H1 (cell line): ENCODE results near the gene RNASE1. TPM values are rescaled to one million over a fixed set of nuclear protein-coding genes. Genes with fewer than 3 reads are reported as not detected.

Source experiments
- CTCF ChIA-PET: fragments of 300-600 bp; sonication (Branson Sonifier 250); formaldehyde crosslinking; loops from one replicate; lab custom pipeline; 2021; ENCODE audit not compliant: partially characterized antibody; lab: Charles Lee
- POLR2A ChIA-PET: fragments of 300-600 bp; sonication (Branson Sonifier 250); formaldehyde crosslinking; loops from one replicate; lab custom pipeline; 2021; ENCODE audit warnings: inconsistent platforms; ENCODE audit not compliant: partially characterized antibody; lab: Charles Lee
- DNase-seq, 2 experiments: peaks; one replicate each; pipeline versions ENCODE4 v3.0.0 to v3.0.0-alpha.2; 2010 to 2022; ENCODE audit warnings: low spot score in 2 of 2, low read depth in 1 of 2, mixed read lengths in 1 of 2
- FAIRE-seq: peaks from 2 replicates; lab custom pipeline; 2011; peaks lifted over from hg19 to GRCh38; lab: Jason Lieb, UNC
- H2AFZ ChIP-seq: 2 replicates; pipeline ENCODE4 v1.8.1; 2012; ENCODE audit warnings: low read length, inconsistent platforms
- H2AK5ac ChIP-seq: 2 replicates; pipeline ENCODE4 v1.6.1; 2013; ENCODE audit warnings: low read depth, low read length
- H2BK120ac ChIP-seq: replicated peaks from 2 replicates; pipeline ENCODE3; 2013; ENCODE audit warnings: low read depth, low read length, inconsistent platforms
- H2BK12ac ChIP-seq: 2 replicates; pipeline ENCODE4 v1.6.1; 2013; ENCODE audit warnings: low read depth, low read length
- H2BK15ac ChIP-seq: 2 replicates; pipeline ENCODE4 v1.6.1; 2013; ENCODE audit warnings: low read length
- H2BK20ac ChIP-seq: 2 replicates; pipeline ENCODE4 v1.6.1; 2013; ENCODE audit warnings: low read length
- H2BK5ac ChIP-seq: 2 replicates; pipeline ENCODE4 v1.6.1; 2013; ENCODE audit warnings: low read depth, low read length
- H3K14ac ChIP-seq: 2 replicates; pipeline ENCODE4 v1.6.1; 2013; ENCODE audit warnings: inconsistent platforms; ENCODE audit not compliant: insufficient read length
- H3K18ac ChIP-seq: 2 replicates; pipeline ENCODE4 v1.6.1; 2013; ENCODE audit warnings: low read length; ENCODE audit errors: extremely low read depth
- H3K23ac ChIP-seq: 2 replicates; pipeline ENCODE4 v1.6.1; 2013; ENCODE audit warnings: inconsistent platforms; ENCODE audit not compliant: insufficient read length
- H3K23me2 ChIP-seq: 2 replicates; pipeline ENCODE4 v1.6.1; 2013; ENCODE audit warnings: low read depth, low read length
- H3K27ac ChIP-seq: 2 replicates; pipeline ENCODE4 v1.6.1; 2011; ENCODE audit warnings: low read depth, low read length, inconsistent platforms
- H3K27me3 ChIP-seq, 4 experiments: replicated peaks in 1 of 4; 1 replicate in 1 of 4; 2 replicates in 3 of 4; pipeline versions ENCODE4 v1.6.1 to v1.8.1; 2011 to 2013; ENCODE audit warnings: low read length in 3 of 4, mild to moderate bottlenecking in 3 of 4, inconsistent platforms in 2 of 4, mixed read lengths in 2 of 4, moderate library complexity in 1 of 4; ENCODE audit not compliant: control insufficient read depth in 3 of 4, insufficient read depth in 3 of 4; ENCODE audit errors: extremely low read depth in 1 of 4
- H3K36me3 ChIP-seq, 4 experiments: 2 replicates each; pipeline versions ENCODE4 v1.6.1 to v1.8.1; 2011 to 2013; ENCODE audit warnings: mild to moderate bottlenecking in 4 of 4, low read length in 3 of 4, moderate library complexity in 2 of 4, control low read depth in 1 of 4, inconsistent platforms in 1 of 4; ENCODE audit not compliant: insufficient read depth in 4 of 4, control insufficient read depth in 2 of 4
- H3K4ac ChIP-seq: replicated peaks from 2 replicates; pipeline ENCODE3; 2013; ENCODE audit warnings: low read length, low read depth, mixed read lengths, inconsistent platforms; ENCODE audit not compliant: insufficient read length
- H3K4me1 ChIP-seq, 4 experiments: replicated peaks in 1 of 4; 1 replicate in 1 of 4; 2 replicates in 3 of 4; pipeline versions ENCODE4 v1.6.1 to v1.8.1; 2011 to 2013; ENCODE audit warnings: low read length in 3 of 4, inconsistent platforms in 2 of 4, mixed read lengths in 1 of 4; ENCODE audit not compliant: insufficient read depth in 4 of 4, control insufficient read depth in 3 of 4
- H3K4me2 ChIP-seq, 2 experiments: 2 replicates each; pipeline versions ENCODE4 v1.6.1 to v1.8.1; 2011 to 2013; ENCODE audit warnings: low read depth in 2 of 2, low read length in 2 of 2, control low read depth in 1 of 2, inconsistent platforms in 1 of 2, mild to moderate bottlenecking in 1 of 2; ENCODE audit not compliant: insufficient read depth in 1 of 2
- H3K4me3 ChIP-seq, 4 experiments: fragments of 200-600, 300-600 bp in 1 of 4; sonication (generic), shearing (Covaris generic), sonication (Bioruptor Twin) in 1 of 4; 2 replicates each; pipeline versions ENCODE4 v1.5.1 to v1.8.1; 2011 to 2016; ENCODE audit warnings: low read length in 4 of 4, low read depth in 3 of 4, control low read depth in 2 of 4, inconsistent platforms in 2 of 4, mild to moderate bottlenecking in 2 of 4, mixed read lengths in 1 of 4, moderate library complexity in 1 of 4; ENCODE audit not compliant: insufficient read depth in 2 of 4; ENCODE audit errors: extremely low read depth in 1 of 4
- H3K56ac ChIP-seq: replicated peaks from 2 replicates; pipeline ENCODE3; 2013; ENCODE audit warnings: low read depth, mild to moderate bottlenecking, mixed read lengths, low read length, inconsistent platforms; ENCODE audit not compliant: insufficient read length
- H3K79me1 ChIP-seq: 2 replicates; pipeline ENCODE4 v1.6.1; 2013; ENCODE audit warnings: low read depth, low read length, control low read depth
- H3K79me2 ChIP-seq, 2 experiments: 2 replicates each; pipeline versions ENCODE4 v1.6.1 to v1.8.1; 2012 to 2013; ENCODE audit warnings: low read length in 2 of 2, mild to moderate bottlenecking in 2 of 2, inconsistent platforms in 1 of 2; ENCODE audit not compliant: insufficient read depth in 2 of 2, control insufficient read depth in 1 of 2
- H3K9ac ChIP-seq, 4 experiments: replicated peaks in 1 of 4; 1 replicate in 1 of 4; 2 replicates in 3 of 4; pipeline versions ENCODE4 v1.6.1 to v1.8.1; 2011 to 2013; ENCODE audit warnings: low read depth in 3 of 4, low read length in 3 of 4, control low read depth in 2 of 4, mild to moderate bottlenecking in 2 of 4, moderate library complexity in 2 of 4, inconsistent platforms in 1 of 4; ENCODE audit errors: extremely low read depth in 1 of 4
- H3K9me3 ChIP-seq, 2 experiments: 2 replicates each; pipeline versions ENCODE4 v1.6.1 to v1.8.1; 2012 to 2013; ENCODE audit warnings: mild to moderate bottlenecking in 2 of 2, moderate library complexity in 2 of 2, control low read depth in 1 of 2, inconsistent platforms in 1 of 2, low read depth in 1 of 2, low read length in 1 of 2, mixed read lengths in 1 of 2; ENCODE audit not compliant: insufficient read depth in 2 of 2
- H4K20me1 ChIP-seq, 2 experiments: replicated peaks in 1 of 2; 2 replicates each; pipeline versions ENCODE3 to v1.8.1; 2011 to 2013; ENCODE audit warnings: inconsistent platforms in 2 of 2, low read length in 2 of 2, mild to moderate bottlenecking in 1 of 2; ENCODE audit not compliant: insufficient read depth in 2 of 2, control insufficient read depth in 1 of 2
- H4K5ac ChIP-seq: 2 replicates; pipeline ENCODE4 v1.6.1; 2013; ENCODE audit warnings: low read length, low read depth, mixed read lengths, inconsistent platforms; ENCODE audit not compliant: insufficient read length
- H4K8ac ChIP-seq: 2 replicates; pipeline ENCODE4 v1.8.0; 2013; ENCODE audit warnings: mild to moderate bottlenecking, moderate library complexity, low read length, inconsistent platforms; ENCODE audit not compliant: insufficient read depth; ENCODE audit errors: extremely low read depth
- H4K91ac ChIP-seq: replicated peaks from 2 replicates; pipeline ENCODE3; 2013; ENCODE audit warnings: low read length, mixed read lengths, inconsistent platforms; ENCODE audit not compliant: insufficient read length
- CHD1 ChIP-seq: IDR thresholded peaks from 2 replicates; pipeline ENCODE4 v1.6.1; 2012; ENCODE audit warnings: low read depth, low read length, improper control_type of control experiment
- HDAC6 ChIP-seq: IDR thresholded peaks from one replicate; pipeline ENCODE4 v1.7.1; 2012; ENCODE audit warnings: low read depth, mild to moderate bottlenecking, inconsistent platforms, low read length, moderate library complexity
- KDM4A ChIP-seq: IDR thresholded peaks from one replicate; pipeline ENCODE4 v1.7.1; 2012; ENCODE audit warnings: low read depth, mild to moderate bottlenecking, moderate library complexity, low read length, inconsistent platforms; ENCODE audit not compliant: severe bottlenecking
- PHF8 ChIP-seq: fragments of 200-600 bp; sonication (generic); conservative IDR thresholded peaks from 2 replicates; pipeline ENCODE4 v1.7.1; 2012; ENCODE audit warnings: low read depth, mild to moderate bottlenecking, inconsistent platforms, low read length, moderate library complexity
- POU5F1 ChIP-seq: IDR thresholded peaks from 2 replicates; pipeline ENCODE4 v1.6.1; 2011; ENCODE audit warnings: low read depth, mild to moderate bottlenecking, low read length, moderate library complexity
- RFX5 ChIP-seq: IDR thresholded peaks from 2 replicates; pipeline ENCODE4 v1.6.1; 2011; ENCODE audit warnings: low read depth, low read length, improper control_type of control experiment, borderline replicate concordance
- RNF2 ChIP-seq: fragments of 200-900, 300-1000 bp; sonication (generic); IDR thresholded peaks from 2 replicates; pipeline ENCODE4 v1.7.1; 2016; ENCODE audit warnings: borderline replicate concordance, low read depth, mild to moderate bottlenecking, antibody characterized with exemption, low read length; ENCODE audit not compliant: poor library complexity, severe bottlenecking; ENCODE audit errors: missing control alignments
- RXRA ChIP-seq: IDR thresholded peaks from 2 replicates; pipeline ENCODE4 v1.6.1; 2011; ENCODE audit warnings: low read depth, mild to moderate bottlenecking, low read length, moderate library complexity; ENCODE audit not compliant: insufficient read depth
- SP1 ChIP-seq: IDR thresholded peaks from 2 replicates; pipeline ENCODE4 v1.6.1; 2011; ENCODE audit warnings: low read depth, low read length
- SRF ChIP-seq: IDR thresholded peaks from 2 replicates; pipeline ENCODE4 v1.6.1; 2011; ENCODE audit warnings: mild to moderate bottlenecking, low read depth, low read length, moderate library complexity
- TBP ChIP-seq: IDR thresholded peaks from 2 replicates; pipeline ENCODE4 v1.6.1; 2011; ENCODE audit warnings: low read depth, low read length, improper control_type of control experiment
- YY1 ChIP-seq: IDR thresholded peaks from 2 replicates; pipeline ENCODE4 v1.6.1; 2011; ENCODE audit warnings: low read depth, mild to moderate bottlenecking, low read length
- WGBS, 2 experiments: shearing (Covaris generic) in 1 of 2; methylation state at CpG; one replicate each; pipeline versions ENCODE4 v1.1.6 to v1.1.7; 2013 to 2015; ENCODE audit warnings: low lambda C conversion rate in 2 of 2, mixed read lengths in 2 of 2, inconsistent platforms in 1 of 2, low coverage in 1 of 2, missing lambda C conversion rate in 1 of 2; ENCODE audit not compliant: insufficient replicate concordance in 2 of 2, insufficient coverage in 1 of 2, insufficient read length in 1 of 2; ENCODE audit errors: extremely low coverage in 1 of 2, missing lambda C conversion rate in 1 of 2; 5-methylcytosine and 5-hydroxymethylcytosine counted together
- polyA plus RNA-seq, 7 experiments: library from polyadenylated mRNA; depleted of rRNA in 3 of 7; stranded (reverse) in 5 of 7; unstranded in 2 of 7; fragments of >200 nt in 5 of 7; fragments of 200-250 nt in 2 of 7; gene quantifications; 1 replicate in 5 of 7; 2 replicates in 1 of 7; 4 replicates in 1 of 7; pipeline versions ENCODE4 v1.2.1 to v1.2.3, GENCODE V29; 2011 to 2013; ENCODE audit warnings: missing spikeins in 2 of 7, mixed read lengths in 2 of 7
- total RNA-seq: library from RNA; stranded (reverse); fragmentation: NEBNext Ultra II Directional; extraction: Animal tissue kit (Norgen Biotek cat#: 25700); gene quantifications from 2 replicates; pipeline ENCODE4 v1.2.1, GENCODE V29; 2021

RNASE1 gene
- total and polyA plus RNA-seq, 2 of the 8 experiments (the other 6 are each of a cell fraction or from before 2014, with no cell fraction given): 2.2 to 13.4 TPM

GRCh38 chr14:20807304-20808161, 4.9 kb upstream of the RNASE1 start:
- Histone ChIP-seq H3K4me2 (no peak overlapping the region), H3K4ac (no peak overlapping the region), H3K14ac (no peak overlapping the region), H3K9ac (no peak overlapping the region), H3K36me3 (no peaks in the 10 kb centered on the region), H3K23me2 (no peaks in the 10 kb centered on the region), H2AFZ (no peak overlapping the region), H3K4me1 (peaks cover 0 to 3% (median under 1%) of the 10 kb centered on the region in 4 experiments; a peak in 2 of 7 replicates), H2BK20ac (no peak overlapping the region), H3K18ac (no peak overlapping the region), H3K23ac (no peak overlapping the region), H4K8ac (no peak overlapping the region), H3K79me1 (no peaks in the 10 kb centered on the region), H4K5ac (no peak overlapping the region), H2BK120ac (no peak overlapping the region), H3K27me3 (no peaks in the 10 kb centered on the region), H4K20me1 (no peaks in the 10 kb centered on the region), H2BK12ac (no peak overlapping the region), H4K91ac (no peak overlapping the region), H3K9me3 (no peaks in the 10 kb centered on the region), H2AK5ac (no peak overlapping the region), H3K79me2 (no peaks in the 10 kb centered on the region), H3K56ac (no peak overlapping the region), H3K4me3 (no peak overlapping the region), H2BK15ac (no peak overlapping the region), H2BK5ac (no peak overlapping the region), H3K27ac (no peak overlapping the region)
- no peak for FAIRE-seq
- 77% methylated on average over 6 of the region's 6 CpGs; no CpG with 5 or more reads in 1 of the 2 experiments for WGBS, 2 experiments
- CTCF ChIA-PET: interaction anchor here (0.8 to 1.4 kb wide), 8 partner anchors 11 to 207 kb away, joined by 3 to 5 read pairs (median 3); no protein-coding TSS in a partner anchor
- no peak for DNase-seq
- POLR2A ChIA-PET: interaction anchor here (0.6 to 0.8 kb wide), 2 partner anchors 13 to 31 kb away, joined by 3 to 4 read pairs; no protein-coding TSS in a partner anchor
- no peak for TF ChIP-seq TBP
- TF ChIP-seq HDAC6: no peak
- TF ChIP-seq POU5F1: no peak
- no peak for TF ChIP-seq RXRA
- TF ChIP-seq SP1: no peak
- TF ChIP-seq YY1: no peak
- TF ChIP-seq SRF: no peak
- no peak for TF ChIP-seq RNF2
- no peak for TF ChIP-seq RFX5
- TF ChIP-seq CHD1: no peak
- no peak for TF ChIP-seq KDM4A
- no peak for TF ChIP-seq PHF8
